CD4-positive, alpha-beta T cell treated with Interleukin-17A for 1 hour (primary cell): Measurements from ENCODE around the gene TOMM40.
A peak's percentile ranks its signal among the peaks of the same experiment; 100 is the strongest.
"Not testable (repeated sequence)": the region's sequence is repeated elsewhere in the genome, so short reads cannot be mapped to it uniquely, and the experiment has no call there.

ENCODE experiments used
- DNase-seq: peaks from one replicate; pipeline ENCODE4 v3.0.0-alpha.2; 2020

TOMM40 gene

DNA sequence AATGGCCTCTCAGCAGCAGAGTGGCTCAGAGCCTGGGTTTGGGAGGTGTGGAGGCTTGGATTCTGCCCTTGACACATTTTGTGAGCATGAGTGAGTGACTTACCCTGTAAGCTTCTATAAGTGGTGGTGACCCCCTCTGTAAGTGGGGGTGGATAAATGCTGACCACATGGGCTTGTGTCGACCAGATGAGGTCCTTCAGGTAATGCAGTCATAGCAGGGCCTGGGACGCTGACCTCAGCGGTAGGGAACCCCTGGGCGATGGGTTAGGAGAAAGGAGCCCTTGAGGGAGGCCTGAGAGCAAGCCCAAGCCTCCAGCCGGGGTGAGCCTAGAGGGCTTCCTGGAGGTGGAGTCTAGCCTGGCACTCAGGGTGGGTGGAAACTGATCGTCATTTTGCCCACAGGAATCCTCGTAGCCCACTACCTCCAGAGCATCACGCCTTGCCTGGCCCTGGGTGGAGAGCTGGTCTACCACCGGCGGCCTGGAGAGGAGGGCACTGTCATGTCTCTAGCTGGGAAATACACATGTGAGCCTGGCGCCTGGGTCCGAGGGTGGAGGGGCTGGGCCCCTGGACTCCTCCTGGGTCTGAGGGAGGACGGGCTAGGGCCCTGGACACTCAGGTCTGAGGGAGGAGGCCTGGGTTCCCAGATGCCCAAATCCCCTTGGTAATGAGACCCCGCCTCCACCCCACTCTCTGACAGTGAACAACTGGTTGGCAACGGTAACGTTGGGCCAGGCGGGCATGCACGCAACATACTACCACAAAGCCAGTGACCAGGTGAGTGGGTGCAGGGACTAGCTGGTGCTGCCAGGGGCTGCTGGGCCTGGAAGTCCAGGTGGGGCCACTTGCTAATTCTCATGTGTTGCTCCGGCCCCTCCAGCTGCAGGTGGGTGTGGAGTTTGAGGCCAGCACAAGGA lies 9.5 kb downstream of the TOMM40 start:
- DNase-seq = no peak

- DNase-seq = no peak
These were observed 12.2 kb downstream of the TOMM40 start for GRCh38 chr19:44903216-44903601.

DNA sequence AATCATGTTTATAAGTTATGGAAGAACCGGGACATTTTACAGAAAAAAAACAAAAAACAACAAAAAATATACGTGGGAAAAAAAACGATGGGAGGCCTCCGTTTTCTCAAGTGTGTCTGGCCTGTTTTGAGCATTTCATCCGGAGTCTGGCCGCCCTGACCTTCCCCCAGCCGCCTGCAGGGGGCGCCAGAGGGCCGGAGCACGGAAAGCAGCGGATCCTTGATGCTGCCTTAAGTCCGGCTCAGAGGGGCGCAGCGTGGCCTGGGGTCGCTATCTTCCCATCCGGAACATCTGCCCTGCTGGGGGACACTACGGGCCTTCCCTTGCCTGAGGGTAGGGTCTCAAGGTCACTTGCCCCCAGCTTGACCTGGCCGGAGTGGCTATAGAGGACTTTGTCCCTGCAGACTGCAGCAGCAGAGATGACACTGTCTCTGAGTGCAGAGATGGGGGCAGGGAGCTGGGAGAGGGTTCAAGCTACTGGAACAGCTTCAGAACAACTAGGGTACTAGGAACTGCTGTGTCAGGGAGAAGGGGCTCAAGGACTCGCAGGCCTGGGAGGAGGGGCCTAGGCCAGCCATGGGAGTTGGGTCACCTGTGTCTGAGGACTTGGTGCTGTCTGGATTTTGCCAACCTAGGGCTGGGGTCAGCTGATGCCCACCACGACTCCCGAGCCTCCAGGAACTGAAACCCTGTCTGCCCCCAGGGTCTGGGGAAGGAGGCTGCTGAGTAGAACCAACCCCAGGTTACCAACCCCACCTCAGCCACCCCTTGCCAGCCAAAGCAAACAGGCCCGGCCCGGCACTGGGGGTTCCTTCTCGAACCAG lies 12.8 kb downstream of the TOMM40 start:
- peak; percentile 72 for DNase-seq

DNA sequence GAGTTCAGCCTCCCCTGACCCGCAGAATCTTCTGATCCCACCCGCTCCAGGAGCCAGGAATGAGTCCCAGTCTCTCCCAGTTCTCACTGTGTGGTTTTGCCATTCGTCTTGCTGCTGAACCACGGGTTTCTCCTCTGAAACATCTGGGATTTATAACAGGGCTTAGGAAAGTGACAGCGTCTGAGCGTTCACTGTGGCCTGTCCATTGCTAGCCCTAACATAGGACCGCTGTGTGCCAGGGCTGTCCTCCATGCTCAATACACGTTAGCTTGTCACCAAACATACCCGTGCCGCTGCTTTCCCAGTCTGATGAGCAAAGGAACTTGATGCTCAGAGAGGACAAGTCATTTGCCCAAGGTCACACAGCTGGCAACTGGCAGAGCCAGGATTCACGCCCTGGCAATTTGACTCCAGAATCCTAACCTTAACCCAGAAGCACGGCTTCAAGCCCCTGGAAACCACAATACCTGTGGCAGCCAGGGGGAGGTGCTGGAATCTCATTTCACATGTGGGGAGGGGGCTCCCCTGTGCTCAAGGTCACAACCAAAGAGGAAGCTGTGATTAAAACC lies 13.5 kb downstream of the TOMM40 start:
- DNase-seq = no peak

- DNase-seq = no peak
These were observed 14.5 kb downstream of the TOMM40 start, which contains the start of gene APOE for GRCh38 chr19:44905437-44906160. Gene APOE, plus strand, starts transcription at chr19:44905796. Its CDS starts 829 bp downstream, at chr19:44906625.

- no peak for DNase-seq
These were observed 16.6 kb downstream of the TOMM40 start for GRCh38 chr19:44907613-44908012.

- DNase-seq = no peak
These were observed 17.2 kb downstream of the TOMM40 start for GRCh38 chr19:44908074-44908835.

DNA sequence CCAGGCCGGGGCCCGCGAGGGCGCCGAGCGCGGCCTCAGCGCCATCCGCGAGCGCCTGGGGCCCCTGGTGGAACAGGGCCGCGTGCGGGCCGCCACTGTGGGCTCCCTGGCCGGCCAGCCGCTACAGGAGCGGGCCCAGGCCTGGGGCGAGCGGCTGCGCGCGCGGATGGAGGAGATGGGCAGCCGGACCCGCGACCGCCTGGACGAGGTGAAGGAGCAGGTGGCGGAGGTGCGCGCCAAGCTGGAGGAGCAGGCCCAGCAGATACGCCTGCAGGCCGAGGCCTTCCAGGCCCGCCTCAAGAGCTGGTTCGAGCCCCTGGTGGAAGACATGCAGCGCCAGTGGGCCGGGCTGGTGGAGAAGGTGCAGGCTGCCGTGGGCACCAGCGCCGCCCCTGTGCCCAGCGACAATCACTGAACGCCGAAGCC lies 17.8 kb downstream of the TOMM40 start:
- no peak for DNase-seq

DNA sequence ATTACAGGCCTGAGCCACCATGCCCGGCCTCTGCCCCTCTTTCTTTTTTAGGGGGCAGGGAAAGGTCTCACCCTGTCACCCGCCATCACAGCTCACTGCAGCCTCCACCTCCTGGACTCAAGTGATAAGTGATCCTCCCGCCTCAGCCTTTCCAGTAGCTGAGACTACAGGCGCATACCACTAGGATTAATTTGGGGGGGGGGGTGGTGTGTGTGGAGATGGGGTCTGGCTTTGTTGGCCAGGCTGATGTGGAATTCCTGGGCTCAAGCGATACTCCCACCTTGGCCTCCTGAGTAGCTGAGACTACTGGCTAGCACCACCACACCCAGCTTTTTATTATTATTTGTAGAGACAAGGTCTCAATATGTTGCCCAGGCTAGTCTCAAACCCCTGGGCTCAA lies 18.7 kb downstream of the TOMM40 start:
- DNase-seq = no peak

GRCh38 chr19:44911896-44912295 lies 20.8 kb downstream of the TOMM40 start:
- not testable (repeated sequence) for DNase-seq

DNA sequence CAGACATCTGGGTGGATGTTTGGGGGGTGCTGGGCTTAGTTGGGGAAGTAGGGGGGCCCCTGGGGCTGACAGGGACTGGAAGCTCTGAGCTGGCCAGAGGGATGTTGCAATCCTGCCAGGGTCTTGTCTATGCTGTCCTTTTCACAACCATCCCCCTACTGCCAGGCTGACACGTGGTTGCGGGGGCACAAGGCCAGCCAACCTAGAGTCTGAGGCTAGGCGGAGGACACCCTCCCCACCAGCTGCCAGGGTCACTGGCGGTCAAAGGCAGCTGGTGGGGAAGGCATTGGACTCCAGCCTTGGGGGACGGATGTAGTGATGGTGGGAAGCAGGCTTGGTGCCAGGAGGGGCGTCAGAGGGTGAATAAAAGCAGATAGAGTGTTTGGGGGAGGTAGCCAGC lies 21.8 kb downstream of the TOMM40 start:
- no peak for DNase-seq

GRCh38 chr19:44913512-44914432 lies 22.7 kb downstream of the TOMM40 start:
- DNase-seq = not testable (repeated sequence)

DNA sequence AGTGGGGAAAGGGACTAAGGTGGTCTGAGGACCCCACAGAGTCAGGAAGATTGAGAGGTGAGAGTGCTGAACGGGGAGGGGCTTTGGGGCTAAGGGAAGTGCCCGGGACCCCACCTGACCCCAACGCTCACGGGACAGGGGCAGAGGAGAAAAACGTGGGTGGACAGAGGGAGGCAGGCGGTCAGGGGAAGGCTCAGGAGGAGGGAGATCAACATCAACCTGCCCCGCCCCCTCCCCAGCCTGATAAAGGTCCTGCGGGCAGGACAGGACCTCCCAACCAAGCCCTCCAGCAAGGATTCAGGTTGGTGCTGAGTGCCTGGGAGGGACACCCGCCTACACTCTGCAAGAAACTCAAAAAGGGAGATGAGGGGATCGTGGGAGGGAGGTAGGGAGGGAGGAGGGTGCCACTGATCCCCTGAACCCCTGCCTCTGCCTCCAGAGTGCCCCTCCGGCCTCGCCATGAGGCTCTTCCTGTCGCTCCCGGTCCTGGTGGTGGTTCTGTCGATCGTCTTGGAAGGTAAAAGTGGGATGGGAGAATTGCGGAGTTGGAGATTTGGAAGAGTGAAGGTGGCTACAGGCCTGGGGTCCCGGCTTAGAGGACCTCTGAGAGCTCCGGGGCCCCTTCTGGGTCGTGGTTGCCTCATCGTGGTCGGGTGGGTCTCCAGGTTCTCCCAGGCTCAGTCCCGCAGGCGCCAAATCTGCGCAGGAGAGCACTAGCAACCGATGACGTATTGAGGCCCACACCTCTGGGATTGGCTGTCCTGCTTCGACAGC lies 23.6 kb downstream of the TOMM40 start, which contains the start of gene APOC1:
TSS of gene APOC1 (plus strand) at position 176 of the 774 bp plus-strand sequence. CDS start at position 460, 284 bp downstream.
- DNase-seq = peak; percentile 82

- DNase-seq = no peak
These were observed 33.2 kb downstream of the TOMM40 start for GRCh38 chr19:44924243-44924725.

DNA sequence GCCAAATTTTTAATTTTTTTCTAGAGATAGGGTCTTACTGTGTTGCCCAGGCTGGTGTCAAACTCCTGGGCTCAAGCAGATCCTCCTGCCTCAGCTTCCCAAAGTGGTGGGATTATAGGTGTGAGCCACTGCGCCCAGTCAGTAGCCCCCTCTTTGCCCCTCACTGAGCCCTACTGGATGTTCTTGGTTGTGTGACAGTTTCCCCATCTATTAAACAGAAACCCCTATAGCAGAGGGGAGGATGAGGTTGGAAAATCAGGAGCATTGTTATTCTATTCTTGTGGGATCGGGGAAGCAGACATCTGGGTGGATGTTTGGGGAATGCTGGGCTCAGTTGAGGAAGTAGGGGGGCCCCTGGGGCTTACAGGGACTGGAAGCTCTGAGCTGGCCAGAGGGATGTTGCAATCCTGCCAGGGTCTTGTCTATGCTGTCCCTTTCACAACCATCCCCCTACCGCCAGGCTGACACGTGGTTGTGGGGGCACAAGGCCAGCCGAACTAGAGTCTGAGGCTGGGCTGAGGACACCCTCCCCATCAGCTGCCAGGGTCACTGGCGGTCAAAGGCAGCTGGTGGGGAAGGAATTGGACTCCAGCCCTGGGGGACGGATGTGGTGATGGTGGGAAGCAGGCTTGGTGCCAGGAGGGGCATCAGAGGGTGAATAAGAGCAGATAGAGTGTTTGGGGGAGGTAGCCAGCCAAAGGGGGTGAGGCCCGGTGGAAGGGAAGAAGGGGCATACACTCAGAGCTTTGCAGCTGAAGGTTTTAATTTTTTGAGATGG lies 34.2 kb downstream of the TOMM40 start:
- DNase-seq = no peak

DNA sequence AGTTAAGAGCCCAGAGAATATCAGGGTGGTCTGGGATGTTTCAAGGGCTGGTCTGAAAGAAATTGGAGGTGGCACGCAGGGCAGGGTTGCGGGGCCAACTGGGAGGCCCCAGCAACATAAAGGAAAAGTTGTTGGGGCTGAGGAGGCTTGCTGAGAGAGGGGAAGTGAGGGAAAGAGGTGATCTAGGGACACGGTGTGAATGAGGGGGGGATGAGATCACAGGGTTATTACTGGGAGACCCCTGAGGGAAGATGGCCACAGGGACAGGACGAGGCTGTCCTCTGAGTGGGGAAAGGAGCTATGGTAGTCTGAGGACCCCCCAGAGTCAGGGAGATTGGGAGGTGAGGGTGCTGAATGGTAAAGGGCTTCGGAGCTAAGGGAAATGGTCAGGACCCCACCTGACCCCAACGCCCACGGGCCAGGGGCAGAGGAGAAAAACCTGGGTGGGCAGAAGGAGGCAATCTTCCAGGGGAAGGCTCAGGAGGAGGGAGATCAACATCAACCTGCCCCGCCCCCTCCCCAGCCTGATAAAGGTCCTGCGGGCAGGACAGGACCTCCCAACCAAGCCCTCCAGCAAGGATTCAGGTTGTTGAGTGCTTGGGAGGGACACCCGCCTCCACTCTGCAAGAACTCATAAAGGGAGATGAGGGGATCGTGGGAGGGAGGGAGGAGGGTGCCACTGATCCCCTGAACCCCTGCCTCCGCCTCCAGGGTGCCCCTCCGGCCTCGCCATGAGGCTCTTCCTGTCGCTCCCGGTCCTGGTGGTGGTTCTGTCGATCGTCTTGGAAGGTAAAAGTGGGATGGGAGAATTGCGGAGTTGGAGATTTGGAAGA lies 35.4 kb downstream of the TOMM40 start:
- DNase-seq = not testable (repeated sequence)

DNA sequence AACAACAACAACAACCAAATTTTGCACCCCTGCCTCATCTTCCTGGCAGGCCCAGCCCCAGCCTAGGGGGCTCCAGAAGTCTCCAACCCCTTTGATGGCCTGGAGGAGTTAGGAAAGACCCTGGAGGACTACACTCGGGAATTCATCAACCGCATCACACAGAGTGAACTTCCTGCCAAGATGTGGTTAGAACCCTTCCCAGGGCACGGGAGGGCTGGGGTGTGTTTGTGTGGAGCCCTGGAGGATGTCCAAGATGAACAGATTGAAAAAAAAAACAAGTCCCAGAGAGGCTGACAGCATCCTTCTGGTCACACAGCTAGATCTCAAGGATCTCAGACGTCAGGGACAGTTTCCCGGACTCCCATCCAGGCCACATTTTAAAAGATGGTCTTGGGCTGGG lies 36.7 kb downstream of the TOMM40 start:
- no peak for DNase-seq

DNA sequence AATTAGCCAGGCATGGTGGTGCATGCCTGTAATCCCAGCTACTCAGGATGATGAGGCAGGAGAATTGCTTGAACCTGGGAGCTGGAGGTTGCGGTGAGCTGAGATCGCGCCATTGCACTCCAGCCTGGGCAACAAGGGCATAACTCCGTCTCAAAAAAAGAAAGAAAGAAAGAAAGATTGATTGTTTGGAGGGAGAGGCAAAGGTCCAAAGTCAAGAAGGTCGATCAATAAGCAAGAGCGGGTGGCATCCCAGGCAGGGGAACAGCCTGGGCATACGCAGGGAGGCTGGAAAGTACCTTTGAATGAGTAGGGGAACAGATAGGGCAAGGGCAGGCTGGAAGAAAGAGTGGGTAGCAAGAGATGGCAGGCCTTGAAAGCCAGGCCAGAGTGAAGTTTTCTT lies 39.0 kb downstream of the TOMM40 start:
- no peak for DNase-seq
